CD4-positive, alpha-beta T cell treated with Interleukin-4 for 4 hours (primary cell): ENCODE results near the gene ASCL1.

Experiments used
- DNase-seq: peaks from one replicate; pipeline ENCODE4 v3.0.0-alpha.2; 2020

ASCL1 gene

DNA sequence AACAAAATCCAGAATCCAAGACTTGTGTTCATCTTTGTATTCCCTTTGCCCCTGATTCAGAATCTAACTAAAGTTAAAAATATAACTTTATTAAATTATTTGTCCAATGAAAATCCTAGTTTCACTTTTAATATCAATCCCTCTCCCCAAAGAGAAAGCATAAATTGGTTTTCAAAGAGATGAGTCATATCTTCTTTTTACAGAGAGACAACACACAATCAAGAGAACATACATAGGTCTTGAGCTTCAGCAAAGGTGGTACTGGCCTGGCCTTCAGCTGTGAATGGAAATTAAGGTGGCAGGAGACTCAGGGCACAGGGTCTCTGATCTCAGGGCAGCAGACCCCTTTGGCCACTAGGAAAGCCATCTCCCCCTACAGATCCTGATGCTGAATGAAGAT is 4.3 kb upstream of the ASCL1 start:
- no peak for DNase-seq

DNA sequence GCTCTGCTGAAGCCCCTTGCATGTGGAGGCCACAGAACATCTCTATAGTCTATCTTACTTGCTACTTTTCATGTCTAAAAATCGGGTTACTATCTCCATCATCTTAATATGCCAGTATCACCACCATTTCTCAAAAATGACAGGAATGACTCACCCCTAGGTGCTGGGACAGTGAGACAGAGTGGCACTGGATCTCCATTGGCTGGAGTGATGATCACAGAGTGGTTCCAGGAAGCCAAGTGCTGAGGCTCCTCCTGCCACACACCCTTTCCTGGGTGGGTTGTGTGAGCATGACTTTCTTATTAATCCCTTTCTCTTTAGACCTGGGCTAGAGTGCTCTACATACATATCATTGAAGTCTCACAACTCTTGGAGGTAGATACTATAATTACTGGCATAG is 3.3 kb upstream of the ASCL1 start:
- DNase-seq = no peak

DNA sequence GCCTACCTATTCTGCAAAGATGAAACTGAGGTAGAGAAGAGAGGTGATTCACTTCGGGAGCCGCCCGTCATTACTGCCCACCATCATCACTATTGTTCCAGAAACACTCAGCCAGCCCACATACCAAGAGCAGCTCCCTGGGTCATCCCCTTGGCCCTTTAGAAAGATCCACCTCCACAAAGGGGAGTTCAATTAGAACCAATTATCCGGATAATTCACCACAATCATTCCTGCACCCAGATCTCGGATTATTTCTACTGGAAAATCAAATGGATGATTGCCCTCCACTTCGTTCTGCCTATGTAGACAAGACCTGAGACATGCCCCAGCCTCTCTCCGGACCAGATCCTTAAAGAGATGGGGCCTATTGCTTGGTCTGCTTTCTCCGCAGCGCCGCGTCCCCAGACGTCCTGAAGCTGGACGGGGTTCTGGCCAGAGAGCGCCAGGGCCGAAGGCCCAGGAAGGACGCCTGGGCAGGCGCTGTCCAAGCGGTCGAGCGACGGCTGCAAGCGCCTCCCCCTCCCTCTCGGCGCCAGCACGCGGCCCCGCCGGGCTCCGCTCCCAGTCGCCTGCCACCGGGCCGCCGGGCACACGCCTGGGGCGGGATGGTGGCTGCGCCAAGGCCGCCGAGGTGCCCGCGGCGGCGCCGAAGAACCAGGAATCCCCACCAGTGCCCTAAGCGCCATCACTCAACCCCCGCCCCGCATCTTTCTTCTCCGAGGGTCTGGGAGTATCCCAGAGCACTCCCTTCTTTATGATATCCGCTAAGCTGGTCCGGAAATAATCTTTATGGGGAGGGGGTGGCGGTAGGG is 1.3 kb upstream of the ASCL1 start:
- DNase-seq = no peak

DNA sequence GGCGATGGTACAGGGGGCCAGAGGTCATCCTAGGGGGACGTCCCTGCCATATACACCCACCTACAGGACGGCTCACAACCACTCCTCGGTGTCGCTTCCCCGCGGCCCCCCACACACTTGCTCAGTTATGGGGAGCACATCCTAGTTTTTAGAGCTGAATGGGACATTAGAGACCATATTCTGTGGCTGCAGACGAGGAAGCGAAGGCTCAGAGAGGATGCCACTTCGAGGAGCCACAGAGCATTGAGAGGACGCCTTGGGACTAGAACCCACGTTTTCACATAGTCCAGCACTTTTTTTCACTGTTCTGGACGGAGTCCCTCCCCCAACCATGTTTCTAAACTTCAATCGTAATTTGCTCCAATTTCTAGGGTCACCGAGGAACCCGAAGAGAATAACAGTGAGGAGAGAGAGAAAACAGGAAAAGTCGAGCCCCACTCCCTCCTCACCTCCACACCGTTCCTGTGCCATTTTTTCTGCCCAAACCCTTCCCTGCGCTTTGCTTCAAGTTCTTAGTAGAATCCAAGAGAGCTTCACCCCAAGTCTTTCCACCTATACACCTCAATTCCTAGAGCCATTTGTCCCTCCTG is 641 bp upstream of the ASCL1 start:
- no peak for DNase-seq

DNA sequence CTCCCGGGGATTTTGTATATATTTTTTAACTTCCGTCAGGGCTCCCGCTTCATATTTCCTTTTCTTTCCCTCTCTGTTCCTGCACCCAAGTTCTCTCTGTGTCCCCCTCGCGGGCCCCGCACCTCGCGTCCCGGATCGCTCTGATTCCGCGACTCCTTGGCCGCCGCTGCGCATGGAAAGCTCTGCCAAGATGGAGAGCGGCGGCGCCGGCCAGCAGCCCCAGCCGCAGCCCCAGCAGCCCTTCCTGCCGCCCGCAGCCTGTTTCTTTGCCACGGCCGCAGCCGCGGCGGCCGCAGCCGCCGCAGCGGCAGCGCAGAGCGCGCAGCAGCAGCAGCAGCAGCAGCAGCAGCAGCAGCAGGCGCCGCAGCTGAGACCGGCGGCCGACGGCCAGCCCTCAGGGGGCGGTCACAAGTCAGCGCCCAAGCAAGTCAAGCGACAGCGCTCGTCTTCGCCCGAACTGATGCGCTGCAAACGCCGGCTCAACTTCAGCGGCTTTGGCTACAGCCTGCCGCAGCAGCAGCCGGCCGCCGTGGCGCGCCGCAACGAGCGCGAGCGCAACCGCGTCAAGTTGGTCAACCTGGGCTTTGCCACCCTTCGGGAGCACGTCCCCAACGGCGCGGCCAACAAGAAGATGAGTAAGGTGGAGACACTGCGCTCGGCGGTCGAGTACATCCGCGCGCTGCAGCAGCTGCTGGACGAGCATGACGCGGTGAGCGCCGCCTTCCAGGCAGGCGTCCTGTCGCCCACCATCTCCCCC is 777 bp downstream of the ASCL1 start:
- DNase-seq = no peak

DNA sequence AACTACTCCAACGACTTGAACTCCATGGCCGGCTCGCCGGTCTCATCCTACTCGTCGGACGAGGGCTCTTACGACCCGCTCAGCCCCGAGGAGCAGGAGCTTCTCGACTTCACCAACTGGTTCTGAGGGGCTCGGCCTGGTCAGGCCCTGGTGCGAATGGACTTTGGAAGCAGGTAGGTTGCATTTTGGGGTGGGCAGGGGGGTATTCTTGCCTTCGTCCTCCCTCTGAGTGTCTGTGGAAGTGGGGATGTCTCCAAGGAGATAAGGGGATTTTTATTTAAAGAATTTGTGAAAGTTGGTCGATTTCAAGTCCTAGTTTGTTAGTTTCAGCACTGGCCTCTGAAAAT is 1.3 kb downstream of the ASCL1 start:
- DNase-seq = no peak

DNA sequence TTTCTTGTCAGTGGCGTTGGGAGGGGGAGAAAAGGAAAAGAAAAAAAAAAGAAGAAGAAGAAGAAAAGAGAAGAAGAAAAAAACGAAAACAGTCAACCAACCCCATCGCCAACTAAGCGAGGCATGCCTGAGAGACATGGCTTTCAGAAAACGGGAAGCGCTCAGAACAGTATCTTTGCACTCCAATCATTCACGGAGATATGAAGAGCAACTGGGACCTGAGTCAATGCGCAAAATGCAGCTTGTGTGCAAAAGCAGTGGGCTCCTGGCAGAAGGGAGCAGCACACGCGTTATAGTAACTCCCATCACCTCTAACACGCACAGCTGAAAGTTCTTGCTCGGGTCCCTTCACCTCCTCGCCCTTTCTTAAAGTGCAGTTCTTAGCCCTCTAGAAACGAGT is 1.9 kb downstream of the ASCL1 start:
- DNase-seq = no peak

DNA sequence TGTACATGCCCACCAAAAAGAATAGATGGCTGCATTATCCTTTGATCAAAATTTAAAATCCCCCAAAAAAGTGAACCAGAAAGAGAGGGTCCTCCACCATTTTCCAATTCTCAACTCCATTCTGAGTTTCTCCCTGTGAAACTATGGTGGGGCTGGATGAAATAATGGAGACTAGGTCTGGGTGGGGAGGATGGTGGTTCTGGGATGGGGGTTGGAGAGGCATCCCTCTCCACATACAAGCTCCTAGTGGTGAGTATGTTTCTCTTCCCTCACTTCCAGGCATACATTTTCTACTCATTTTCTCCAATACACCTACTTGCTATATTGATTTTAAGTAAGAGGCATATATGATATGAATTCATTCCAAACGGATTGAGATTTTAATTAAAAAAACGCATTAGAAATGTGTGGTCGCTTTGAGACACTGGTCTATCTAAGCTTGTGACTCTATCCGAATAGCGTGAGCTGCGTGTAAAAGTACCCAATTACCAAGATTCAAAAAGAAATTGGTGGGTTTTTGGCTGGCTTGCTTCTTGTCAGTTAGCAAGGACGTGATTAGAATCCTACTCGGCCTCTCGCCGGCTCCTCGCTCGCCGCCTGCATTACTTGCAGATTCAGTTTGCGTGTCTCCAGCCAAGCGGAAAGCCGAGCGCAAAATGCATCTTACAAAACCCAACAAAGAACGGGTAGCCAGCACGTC is 3.4 kb downstream of the ASCL1 start:
- no peak for DNase-seq

DNA sequence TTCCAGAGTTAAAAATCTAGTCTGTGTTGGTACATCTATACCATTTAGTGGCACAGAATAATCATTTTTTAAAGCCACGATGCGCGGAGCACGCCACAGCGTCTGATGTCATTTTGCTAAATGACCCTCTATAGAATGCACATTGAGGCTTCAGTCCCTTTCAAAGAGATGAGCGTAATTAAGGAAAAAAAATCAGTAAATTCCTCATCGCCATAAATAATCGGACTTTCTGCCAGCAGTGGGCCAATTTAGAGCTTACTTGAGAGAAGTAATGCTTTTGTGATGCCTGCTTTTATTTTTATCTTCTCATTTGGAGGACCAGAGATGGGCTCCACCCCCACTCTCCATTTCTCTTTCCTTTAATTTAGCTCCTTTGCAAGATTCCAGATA is 4.0 kb downstream of the ASCL1 start:
- DNase-seq = no peak

DNA sequence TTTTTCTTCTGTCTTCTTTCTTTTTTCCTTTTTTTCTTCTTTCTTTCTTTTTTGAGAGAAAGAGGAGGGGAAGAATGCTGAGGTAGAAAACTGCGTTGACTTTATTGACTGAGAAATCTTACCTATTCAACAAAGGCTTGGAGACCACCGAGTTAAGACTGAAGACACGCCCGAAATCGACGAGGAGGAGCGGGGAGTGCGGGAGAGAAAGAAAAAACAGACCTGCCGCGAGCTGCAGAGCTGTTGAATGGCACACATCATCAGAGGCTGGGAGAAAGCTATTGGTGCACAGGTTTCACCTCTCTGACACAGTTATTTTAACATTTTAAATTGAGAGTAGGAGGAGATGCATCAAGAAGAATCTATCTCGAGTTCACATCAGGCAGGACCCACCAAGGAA is 5.1 kb downstream of the ASCL1 start:
- no peak for DNase-seq

DNA sequence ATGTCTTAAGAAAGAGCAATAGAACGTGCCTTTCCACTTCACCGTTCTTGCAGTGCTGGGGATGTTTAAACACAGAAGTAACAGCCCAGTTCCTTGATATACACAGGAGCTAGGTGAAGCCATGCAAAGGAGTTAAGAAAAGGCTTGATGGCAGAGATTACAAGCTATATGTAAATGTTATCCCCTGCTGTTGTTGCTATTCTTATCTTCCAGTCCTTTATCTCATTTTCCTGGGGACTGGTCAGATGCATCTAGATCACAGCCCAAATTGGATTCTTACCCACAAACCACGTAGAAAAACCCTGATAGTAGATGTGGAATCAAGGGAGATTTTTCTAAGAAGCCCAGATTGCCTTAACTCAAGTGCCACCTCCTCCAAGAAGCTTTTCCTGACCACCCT is 5.5 kb downstream of the ASCL1 start:
- no peak for DNase-seq

DNA sequence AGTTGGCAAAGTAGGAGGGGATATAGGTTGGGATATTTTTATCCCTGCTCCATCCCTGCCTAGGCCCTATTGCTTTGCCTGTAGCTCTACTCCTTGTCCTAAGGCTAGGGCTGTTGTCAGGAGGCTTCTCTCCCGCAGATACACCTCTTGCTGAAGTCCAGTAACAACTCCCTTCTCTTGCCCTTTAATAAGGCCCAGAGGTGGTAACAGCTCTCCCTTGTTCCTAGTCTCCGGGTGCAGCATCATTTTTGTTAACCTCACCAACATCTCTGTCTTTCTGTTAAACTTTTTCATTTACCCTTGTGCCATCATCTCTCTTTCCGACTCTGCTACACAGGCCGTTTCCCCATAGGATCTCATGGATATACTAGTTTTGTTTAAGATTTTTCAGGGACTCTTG is 6.3 kb downstream of the ASCL1 start:
- DNase-seq = no peak

DNA sequence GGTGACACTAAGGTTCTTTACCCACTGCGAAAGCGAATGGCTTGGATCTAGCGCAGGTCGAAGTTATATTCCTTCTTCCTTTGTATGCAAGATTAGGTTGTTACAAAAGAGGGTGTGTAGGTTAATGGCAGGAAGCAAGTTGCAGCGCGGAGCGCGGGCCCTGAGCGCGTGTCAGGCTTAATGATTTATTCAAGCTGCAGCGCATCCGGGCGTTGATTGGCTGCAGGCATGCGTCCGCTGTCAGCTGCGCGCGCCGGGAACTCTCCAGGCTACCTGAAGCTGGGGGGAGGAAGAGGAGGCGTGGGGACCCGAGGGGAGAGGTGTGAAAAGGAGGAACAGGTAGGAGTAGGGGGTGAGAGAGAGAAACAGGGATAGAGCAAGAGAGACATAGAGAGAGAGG is 7.4 kb downstream of the ASCL1 start:
- DNase-seq = no peak

DNA sequence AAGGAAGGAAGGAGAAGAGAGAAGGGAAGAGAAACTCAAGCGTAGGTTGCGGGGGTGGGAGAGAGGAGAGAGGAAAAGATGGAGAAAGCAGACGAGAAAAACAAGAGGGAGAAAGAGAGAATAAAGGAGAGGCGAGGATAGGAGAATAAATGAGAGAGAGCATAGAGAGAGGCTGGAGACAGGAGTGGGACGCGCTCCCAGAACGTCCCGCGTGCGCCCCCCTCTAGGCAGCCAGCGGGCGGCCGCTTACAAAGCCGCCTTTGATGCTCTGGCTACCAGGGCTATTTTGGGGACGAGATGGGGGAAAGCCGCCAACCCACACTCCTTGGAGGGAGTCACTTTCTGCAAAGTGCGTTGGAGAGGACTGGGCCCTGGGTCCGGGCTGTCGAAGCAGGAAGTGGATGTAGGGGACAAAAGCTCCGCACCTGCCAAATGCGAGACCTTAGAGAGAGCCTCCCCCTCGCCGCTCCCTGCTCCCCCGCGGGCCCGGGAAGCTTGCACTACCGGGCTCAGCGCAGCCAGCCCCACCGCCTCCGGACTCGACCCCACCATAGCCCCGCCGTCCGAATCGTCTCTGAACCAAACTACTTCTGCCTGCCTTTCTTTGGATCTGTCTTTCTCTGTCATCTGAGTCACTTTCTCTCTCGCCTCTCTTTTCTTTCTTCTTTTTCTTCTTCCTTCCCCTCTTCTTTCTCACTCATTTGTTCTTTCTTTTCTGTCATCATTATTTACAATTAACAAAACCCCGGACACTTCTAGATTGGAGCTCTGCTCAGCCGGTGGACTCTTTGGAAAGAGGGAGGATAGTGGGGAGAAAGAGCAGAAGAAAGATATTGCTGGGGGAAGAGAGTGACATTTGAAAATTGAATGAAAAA is 8.0 kb downstream of the ASCL1 start:
- DNase-seq = no peak

DNA sequence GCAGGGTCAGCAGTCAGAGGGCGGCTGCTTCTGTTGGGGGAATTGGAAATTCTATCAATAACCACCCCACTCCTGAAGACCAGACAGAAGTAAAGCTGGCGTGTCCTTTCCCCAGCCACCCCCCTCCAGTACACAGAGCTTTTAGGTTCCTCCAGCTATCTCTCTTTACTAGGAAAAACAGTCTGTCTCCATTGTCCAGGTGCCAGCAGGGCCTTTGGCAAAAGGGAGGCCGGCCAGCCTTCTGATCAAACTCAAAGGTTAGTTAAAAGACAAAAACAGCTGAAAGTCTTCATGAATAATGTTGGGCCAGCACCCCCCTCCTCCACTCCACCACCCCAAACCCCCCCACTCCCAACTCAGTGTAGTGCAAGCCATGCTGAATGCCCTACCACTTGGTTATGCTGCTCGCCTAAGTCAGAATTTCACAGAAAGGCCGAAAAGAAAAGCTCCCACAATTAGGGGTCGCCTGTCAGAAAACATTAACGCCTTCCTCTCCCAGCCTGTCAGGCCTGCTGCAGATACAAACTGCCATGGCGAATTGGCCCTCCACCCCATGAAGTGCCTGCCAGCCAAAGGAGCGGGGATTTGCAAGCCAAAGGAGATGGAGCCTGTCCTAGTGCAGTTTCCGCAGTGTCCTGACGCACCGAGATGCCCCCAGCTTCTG is 8.9 kb downstream of the ASCL1 start:
- no peak for DNase-seq

DNA sequence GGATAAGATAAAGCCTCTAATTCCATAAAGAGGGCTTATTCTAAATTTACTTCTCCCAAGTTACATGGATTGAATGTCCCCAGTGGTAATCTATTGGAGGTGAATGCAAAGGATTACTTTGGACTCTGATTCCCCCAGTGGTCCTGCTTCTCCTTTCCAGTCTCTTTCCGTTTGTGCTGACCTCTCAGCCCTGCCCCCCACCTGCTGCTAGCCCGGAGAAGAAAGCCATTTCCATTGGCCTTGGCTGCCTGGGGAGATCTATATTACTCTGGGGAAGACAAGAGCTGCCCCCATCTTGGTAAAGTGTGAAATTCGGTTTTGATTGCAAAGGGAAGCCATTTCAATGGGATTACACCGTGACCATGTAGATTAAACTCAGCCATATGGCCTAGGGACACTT is 13.3 kb downstream of the ASCL1 start:
- DNase-seq = no peak

DNA sequence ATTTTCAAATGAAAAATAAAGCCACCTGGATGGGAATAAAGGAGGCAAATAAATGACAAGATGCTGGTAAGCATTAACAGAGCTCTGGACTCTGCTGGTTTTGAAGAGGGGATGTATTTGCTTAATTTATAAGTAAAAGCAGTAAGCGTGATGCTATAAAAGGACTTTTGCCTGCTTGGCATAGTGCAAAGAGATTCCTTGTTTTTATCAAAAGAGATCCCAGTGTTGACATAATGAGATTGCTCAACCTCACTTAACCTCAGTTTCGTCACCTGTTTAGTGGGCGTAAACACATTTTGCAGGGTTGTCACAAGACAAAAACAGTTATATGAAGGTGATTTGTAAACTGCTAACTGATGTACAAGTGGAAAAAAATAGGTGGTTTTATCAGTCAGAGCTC is 13.8 kb downstream of the ASCL1 start:
- no peak for DNase-seq

DNA sequence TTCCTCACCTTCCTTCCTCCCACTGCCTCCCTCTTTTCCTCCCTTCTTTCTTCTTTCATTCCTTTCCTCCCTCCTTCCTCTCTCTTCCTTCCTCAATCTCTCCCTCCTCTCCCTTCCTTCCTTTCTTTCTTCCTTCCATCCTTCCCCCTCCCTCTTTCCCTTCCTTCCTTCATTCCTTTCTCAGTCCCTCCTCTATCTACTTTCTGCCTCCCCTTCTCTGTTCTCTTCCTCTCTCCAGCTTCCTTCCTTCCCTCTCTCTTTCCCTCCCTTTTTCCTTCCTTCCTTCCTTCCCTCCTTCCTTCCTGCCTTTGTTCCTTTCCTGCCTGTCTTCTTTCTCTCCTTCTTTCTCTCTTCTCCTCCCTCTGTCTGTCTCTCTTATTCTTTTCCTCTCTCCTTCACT is 16.1 kb downstream of the ASCL1 start:
- no peak for DNase-seq

DNA sequence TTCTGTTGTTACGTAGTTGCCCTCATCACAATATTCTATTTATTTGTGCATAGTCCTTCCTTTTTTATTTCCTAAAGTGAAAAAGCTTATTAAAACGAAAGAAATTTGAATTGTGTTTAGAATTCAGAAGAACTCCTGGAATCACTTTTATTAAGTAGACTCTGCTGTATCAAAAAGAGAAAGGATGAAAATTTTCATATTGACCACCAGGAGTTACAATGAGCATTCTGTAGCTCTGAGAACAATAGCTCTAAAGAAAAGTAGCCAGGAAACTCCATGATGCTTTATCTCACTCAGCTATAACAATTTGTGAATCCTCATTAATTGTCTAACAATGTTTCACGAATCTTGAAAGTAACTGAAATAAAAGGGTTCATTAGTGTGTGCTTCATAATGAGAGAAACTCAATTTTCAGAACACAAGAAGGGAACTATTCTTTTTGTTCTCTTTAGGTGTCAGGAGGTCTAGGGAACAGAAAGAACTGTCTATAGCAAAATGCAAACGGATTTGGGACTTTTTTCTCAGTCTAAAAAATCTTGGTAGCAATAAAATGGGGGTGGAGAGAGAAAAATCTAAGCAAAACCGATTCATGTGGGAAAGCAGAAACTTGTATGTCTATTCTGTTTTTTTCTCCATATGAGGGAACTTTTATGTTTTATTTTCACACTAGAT is 19.3 kb downstream of the ASCL1 start:
- no peak for DNase-seq

DNA sequence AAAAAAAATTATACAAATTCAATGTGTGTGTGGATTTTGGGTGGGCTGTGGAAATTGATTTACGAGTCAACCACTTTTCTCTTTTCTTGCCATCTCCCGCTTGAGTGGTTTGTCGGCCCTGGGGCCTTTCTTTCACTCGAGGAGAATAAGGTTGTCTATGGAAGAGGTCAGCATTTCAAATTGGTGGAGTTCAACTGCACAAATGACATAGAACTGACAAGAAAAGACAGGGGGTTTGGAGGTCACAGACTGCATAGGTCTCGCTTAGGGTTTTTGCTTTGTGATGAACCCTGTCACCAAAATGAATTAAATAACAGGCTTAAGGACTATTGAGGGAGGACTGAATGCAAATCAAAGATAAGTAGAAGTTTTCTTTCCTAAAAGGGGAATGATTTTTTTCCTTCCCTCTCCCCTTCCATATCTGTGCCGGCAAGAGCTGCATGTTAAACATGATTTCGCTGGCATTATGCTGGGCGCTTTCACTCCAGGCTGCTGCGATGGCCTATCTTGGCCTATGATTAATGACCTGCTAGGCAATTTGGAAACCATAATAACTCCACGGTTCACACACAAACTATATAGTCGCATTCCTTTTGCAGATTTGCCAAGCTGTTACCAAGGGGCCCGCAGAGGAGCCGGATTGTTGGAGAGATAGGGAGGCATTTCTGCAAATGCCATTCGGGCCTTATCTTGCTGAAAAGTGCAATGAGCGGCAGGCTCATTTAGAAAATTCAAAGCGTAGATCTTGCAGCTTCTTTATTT is 20.7 kb downstream of the ASCL1 start:
- DNase-seq = no peak

DNA sequence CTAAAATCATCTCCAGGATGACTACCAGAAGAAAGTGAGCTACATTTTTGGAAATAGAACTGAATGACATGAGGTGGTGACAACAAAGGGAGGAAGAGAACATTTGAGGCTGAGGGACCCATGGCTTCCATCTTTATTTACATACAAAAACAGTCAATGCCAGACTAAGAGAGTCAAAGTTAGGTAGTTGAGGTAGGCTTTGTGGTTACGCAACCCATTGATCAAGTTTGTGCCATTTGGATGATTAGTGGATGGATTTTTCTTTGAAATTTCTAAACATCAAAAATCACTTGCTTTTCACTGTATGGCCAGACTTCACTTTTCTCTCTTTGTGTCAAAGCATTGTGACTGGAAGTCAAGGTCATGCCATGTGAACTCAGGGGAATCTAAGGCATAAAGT is 22.9 kb downstream of the ASCL1 start:
- no peak for DNase-seq
